Astrocyte (in vitro differentiated cells and primary cell): Measurements from ENCODE around the gene ST6GALNAC3.

Experiments
- CTCF ChIP-seq: IDR thresholded peaks from 2 replicates; pipeline ENCODE4 v1.5.1; 2011; ENCODE audit warnings: low read depth, mild to moderate bottlenecking, inconsistent platforms, low read length, moderate library complexity; ENCODE audit not compliant: insufficient read depth
- EZH2 ChIP-seq: IDR thresholded peaks from 2 replicates; pipeline ENCODE4 v1.6.1; 2012; ENCODE audit warnings: mild to moderate bottlenecking, low read length, inconsistent platforms; ENCODE audit not compliant: insufficient read depth

GRCh38 chr1:76037324-76037723 is 37.2 kb upstream of the ST6GALNAC3 start:
- TF ChIP-seq CTCF (no peak), EZH2 (no peak)
